Endothelial cell of umbilical vein (primary cell): ENCODE data around the gene RGS17. TPM values are rescaled to one million over a fixed set of nuclear protein-coding genes. Genes with fewer than 3 reads are reported as not detected.

Experiments
- BruUV-seq: library from RNA; stranded (reverse); fragments of 400-500 nt; replicated peaks from 2 replicates; lab custom pipeline; 2021; lab: Mats Ljungman, UMichigan
- CTCF ChIA-PET: fragments of 300-600, 350-600 bp; sonication (Branson Sonifier 250); formaldehyde crosslinking; loops from one replicate; lab custom pipeline; 2021; ENCODE audit warnings: antibody characterized with exemption, inconsistent platforms; lab: Charles Lee
- POLR2A ChIA-PET: fragments of 300-600, 350-600 bp; sonication (Branson Sonifier 250); formaldehyde crosslinking; loops from one replicate; lab custom pipeline; 2021; ENCODE audit warnings: antibody characterized with exemption, inconsistent platforms; lab: Charles Lee
- DNase-seq: peaks from one replicate; pipeline ENCODE4 v3.0.0-alpha.2; 2011; ENCODE audit warnings: low read depth, low spot score
- FAIRE-seq: peaks from 2 replicates; lab custom pipeline; 2011; peaks lifted over from hg19 to GRCh38; lab: Jason Lieb, UNC
- H2AFZ ChIP-seq: 2 replicates; pipeline ENCODE4 v1.6.0; 2012; ENCODE audit warnings: low read depth, low read length, control low read depth, inconsistent platforms
- H3K27ac ChIP-seq: 2 replicates; pipeline ENCODE4 v1.5.1; 2011; ENCODE audit warnings: low read depth, mild to moderate bottlenecking, control low read depth, low read length, moderate library complexity; ENCODE audit not compliant: insufficient read depth
- H3K27me3 ChIP-seq, 2 experiments: 2 replicates each; pipeline versions ENCODE4 v1.6.0 to v1.6.1; 2011; ENCODE audit warnings: low read length in 2 of 2, mixed read lengths in 1 of 2; ENCODE audit not compliant: control insufficient read depth in 2 of 2, insufficient read depth in 2 of 2
- H3K36me3 ChIP-seq, 2 experiments: 2 replicates in 1 of 2; 3 replicates in 1 of 2; pipeline ENCODE4 v1.5.1; 2011; ENCODE audit warnings: low read length in 2 of 2, mild to moderate bottlenecking in 1 of 2, moderate library complexity in 1 of 2; ENCODE audit not compliant: control insufficient read depth in 2 of 2, insufficient read depth in 2 of 2; ENCODE audit errors: extremely low read depth in 1 of 2
- H3K4me1 ChIP-seq: 3 replicates; pipeline ENCODE4 v1.5.1; 2011; ENCODE audit warnings: mild to moderate bottlenecking, low read length; ENCODE audit not compliant: control insufficient read depth, insufficient read depth; ENCODE audit errors: extremely low read depth
- H3K4me2 ChIP-seq: 2 replicates; pipeline ENCODE4 v1.6.1; 2011; ENCODE audit warnings: low read length, control low read depth, mixed read lengths; ENCODE audit not compliant: insufficient read depth
- H3K4me3 ChIP-seq, 3 experiments: fragments of 200-600 bp in 1 of 3; sonication (generic), shearing (Covaris generic) in 1 of 3; replicated peaks in 1 of 3; 2 replicates each; pipeline ENCODE4 v1.5.1; 2011 to 2016; ENCODE audit warnings: control low read depth in 3 of 3, low read length in 3 of 3, mild to moderate bottlenecking in 2 of 3, inconsistent platforms in 1 of 3, low read depth in 1 of 3, moderate library complexity in 1 of 3; ENCODE audit not compliant: insufficient read depth in 1 of 3
- H3K79me2 ChIP-seq: 2 replicates; pipeline ENCODE4 v1.6.0; 2012; ENCODE audit warnings: low read length, inconsistent platforms; ENCODE audit not compliant: control insufficient read depth, insufficient read depth
- H3K9ac ChIP-seq: replicated peaks from 2 replicates; pipeline ENCODE3; 2011; ENCODE audit warnings: low read length, control low read depth; ENCODE audit not compliant: insufficient read depth; ENCODE audit errors: extremely low read depth
- H3K9me1 ChIP-seq: replicated peaks from 3 replicates; pipeline ENCODE4 v1.6.0; 2011; ENCODE audit warnings: mild to moderate bottlenecking, low read length; ENCODE audit not compliant: control insufficient read depth, insufficient read depth; ENCODE audit errors: extremely low read depth
- H3K9me3 ChIP-seq: replicated peaks from 2 replicates; pipeline ENCODE4 v1.5.1; 2012; ENCODE audit warnings: low read length, inconsistent platforms; ENCODE audit not compliant: control insufficient read depth, insufficient read depth
- H4K20me1 ChIP-seq: replicated peaks from 2 replicates; pipeline ENCODE3; 2011; ENCODE audit warnings: mild to moderate bottlenecking, low read length; ENCODE audit not compliant: control insufficient read depth, insufficient read depth; ENCODE audit errors: extremely low read depth
- CTCF ChIP-seq, 2 donors: IDR thresholded peaks; 1 replicate in 1 of 2; 2 replicates in 1 of 2; pipeline ENCODE4 v1.5.1; 2011; ENCODE audit warnings: low read length in 2 of 2, mild to moderate bottlenecking in 2 of 2, moderate library complexity in 2 of 2, control low read depth in 1 of 2, inconsistent platforms in 1 of 2, low read depth in 1 of 2; ENCODE audit not compliant: insufficient read depth in 1 of 2; ENCODE audit errors: extremely low read depth in 1 of 2
- EZH2 ChIP-seq: IDR thresholded peaks from 2 replicates; pipeline ENCODE4 v1.6.1; 2012; ENCODE audit warnings: borderline replicate concordance, low read depth, mild to moderate bottlenecking, moderate library complexity, low read length, inconsistent platforms; ENCODE audit not compliant: severe bottlenecking
- FOS ChIP-seq: IDR thresholded peaks from 2 replicates; pipeline ENCODE4 v1.6.1; 2011; ENCODE audit warnings: mild to moderate bottlenecking, low read length, moderate library complexity, borderline replicate concordance; ENCODE audit not compliant: insufficient read depth
- GATA2 ChIP-seq: IDR thresholded peaks from 2 replicates; pipeline ENCODE4 v1.7.0; 2011; ENCODE audit warnings: low read depth, mild to moderate bottlenecking, moderate library complexity, mixed read lengths, low read length; ENCODE audit not compliant: insufficient read length, insufficient read depth
- JUN ChIP-seq: IDR thresholded peaks from 2 replicates; pipeline ENCODE4 v1.6.1; 2011; ENCODE audit warnings: borderline replicate concordance, low read depth; ENCODE audit not compliant: insufficient read length, insufficient read depth
- MAX ChIP-seq: IDR thresholded peaks from 2 replicates; pipeline ENCODE4 v1.6.1; 2011; ENCODE audit not compliant: insufficient read depth, insufficient read length
- MYC ChIP-seq: IDR thresholded peaks from one replicate; pipeline ENCODE4 v1.6.1; 2011; ENCODE audit warnings: mild to moderate bottlenecking, low read depth, low read length
- POLR2A ChIP-seq: IDR thresholded peaks from 2 replicates; pipeline ENCODE4 v1.6.1; 2012; ENCODE audit warnings: low read depth, mild to moderate bottlenecking, control low read depth, low read length
- POLR2AphosphoS5 ChIP-seq: IDR thresholded peaks from 2 replicates; pipeline ENCODE4 v1.6.1; 2012; ENCODE audit warnings: low read depth, mild to moderate bottlenecking, control low read depth, low read length, moderate library complexity; ENCODE audit not compliant: insufficient read depth
- dilution Hi-C: fragments of 300-500 bp; cut with MboI; formaldehyde crosslinking; loops from one replicate; pipeline ENCODE4 v1.15.0; 2019; ENCODE audit warnings: low sequenced_read_pairs; ENCODE audit not compliant: extremely low pct_ligation_motif_present
- intact Hi-C: fragments of 100-400 bp; cut with micrococcal nuclease; formaldehyde crosslinking; loops from one replicate; pipeline ENCODE4 v1.10.0; 2022
- polyA plus RNA-seq, 4 experiments: library from polyadenylated mRNA; depleted of rRNA in 3 of 4; stranded (reverse) in 3 of 4; unstranded in 1 of 4; fragments of >200 nt; gene quantifications; 2 replicates each; pipeline versions ENCODE4 v1.2.1 to v1.2.3, GENCODE V29; 2011 to 2012; ENCODE audit warnings: missing spikeins in 1 of 4
- total RNA-seq: library from RNA; stranded (reverse); gene quantifications from 2 replicates; pipeline ENCODE4 v1.2.3, GENCODE V29; 2021

RGS17 gene
- total and polyA plus RNA-seq, 2 donors (not counting 3 experiments of a cell fraction or from before 2014, with no cell fraction given), result 0.40 to 1.1 TPM

- intact Hi-C loops (no loop called here), dilution Hi-C loops (no loop called here)
- no peak for DNase-seq
- no TSS peak for BruUV-seq
- no peaks in the 10 kb centered on the region for H3K36me3 ChIP-seq
- H2AFZ ChIP-seq, result no peak overlapping the region
- TF ChIP-seq JUN (no peak), CTCF (IDR thresholded peaks at IDR 0.05; ENCODE audit: extremely low read depth in 1 of 2, insufficient read depth in 1 of 2, low read depth in 1 of 2, low read length in 2 of 2) (no peak), POLR2A (no peak), POLR2AphosphoS5 (no peak), FOS (no peak), GATA2 (no peak), EZH2 (no peak), MYC (no peak), MAX (no peak)
- no peaks in the 10 kb centered on the region for H3K79me2 ChIP-seq
- H3K4me3 ChIP-seq, result no peak overlapping the region
- ChIA-PET POLR2A (no interaction called here), CTCF (interaction anchor here (1.0 kb wide), 1 partner anchor 16 kb away, joined by 3 read pairs; no protein-coding TSS in a partner anchor)
- no peak overlapping the region for H3K9ac ChIP-seq
- no peaks in the 10 kb centered on the region for H3K9me3 ChIP-seq
- no peaks in the 10 kb centered on the region for H4K20me1 ChIP-seq
- no peak overlapping the region for H3K27ac ChIP-seq
- FAIRE-seq, result no peak
- H3K4me1 ChIP-seq, result peaks cover 8% of the 10 kb centered on the region
- H3K9me1 ChIP-seq, result no peaks in the 10 kb centered on the region
- H3K27me3 ChIP-seq, result no peaks in the 10 kb centered on the region
- H3K4me2 ChIP-seq, result no peak overlapping the region
Observed at GRCh38 chr6:153048631-153049030, 82.5 kb downstream of the RGS17 start.
